Epithelial cell of esophagus (primary cell): ENCODE measurements around the gene PPARG.

Experiments used
- DNase-seq: peaks from one replicate; pipeline ENCODE4 v3.0.0; 2010; ENCODE audit warnings: low read depth
- H3K4me3 ChIP-seq: 2 replicates; pipeline ENCODE4 v1.5.1; 2011; ENCODE audit warnings: mild to moderate bottlenecking, low read length, control low read depth
- CTCF ChIP-seq: IDR thresholded peaks from 2 replicates; pipeline ENCODE4 v1.5.1; 2011; ENCODE audit warnings: low read depth, mild to moderate bottlenecking, low read length, control low read depth, inconsistent platforms; ENCODE audit not compliant: insufficient read depth; ENCODE audit errors: missing control alignments

Gene PPARG

GRCh38 chr3:12428126-12428525 is 139.3 kb downstream of the PPARG start:
- no peak for DNase-seq
- no peak overlapping the region for H3K4me3 ChIP-seq
- TF ChIP-seq CTCF, result no peak

- TF ChIP-seq CTCF, result no peak
These were observed 141.2 kb downstream of the PPARG start for GRCh38 chr3:12430086-12430485.

GRCh38 chr3:12433823-12434222 is 145.0 kb downstream of the PPARG start:
- no peak overlapping the region for H3K4me3 ChIP-seq
- no peak for DNase-seq
- TF ChIP-seq CTCF, result no peak

More at GRCh38 chr3:12430086-12430485, 141.2 kb downstream of the PPARG start:
- DNase-seq, result no peak
- no peak overlapping the region for H3K4me3 ChIP-seq

- DNase-seq, result peak; percentile 24
- H3K4me3 ChIP-seq, result no peak overlapping the region
- TF ChIP-seq CTCF, result no peak
These were observed 147.8 kb downstream of the PPARG start for GRCh38 chr3:12436514-12437220.

- no peak overlapping the region for H3K4me3 ChIP-seq
- TF ChIP-seq CTCF, result no peak
- no peak for DNase-seq
These were observed 148.3 kb downstream of the PPARG start for GRCh38 chr3:12437221-12437605.

GRCh38 chr3:12437861-12438260 is 149.0 kb downstream of the PPARG start:
- no peak for DNase-seq
- TF ChIP-seq CTCF, result no peak
- no peak overlapping the region for H3K4me3 ChIP-seq

- no peak for TF ChIP-seq CTCF
- no peak for DNase-seq
- no peak overlapping the region for H3K4me3 ChIP-seq
These were observed 149.4 kb downstream of the PPARG start for GRCh38 chr3:12438318-12438717.
